B cell (primary cell): Measurements from ENCODE around the gene SMURF2.

Experiments
- CTCF ChIP-seq: fragments of 200-600 bp; IDR thresholded peaks from one replicate; pipeline ENCODE4 v1.8.0; 2022; ENCODE audit warnings: antibody characterized with exemption, mild to moderate bottlenecking
- EZH2 ChIP-seq: IDR thresholded peaks from 2 replicates; pipeline ENCODE4 v1.6.1; 2012; ENCODE audit warnings: borderline replicate concordance, low read depth, mild to moderate bottlenecking, moderate library complexity, low read length; ENCODE audit not compliant: insufficient read depth, poor library complexity, severe bottlenecking

DNA sequence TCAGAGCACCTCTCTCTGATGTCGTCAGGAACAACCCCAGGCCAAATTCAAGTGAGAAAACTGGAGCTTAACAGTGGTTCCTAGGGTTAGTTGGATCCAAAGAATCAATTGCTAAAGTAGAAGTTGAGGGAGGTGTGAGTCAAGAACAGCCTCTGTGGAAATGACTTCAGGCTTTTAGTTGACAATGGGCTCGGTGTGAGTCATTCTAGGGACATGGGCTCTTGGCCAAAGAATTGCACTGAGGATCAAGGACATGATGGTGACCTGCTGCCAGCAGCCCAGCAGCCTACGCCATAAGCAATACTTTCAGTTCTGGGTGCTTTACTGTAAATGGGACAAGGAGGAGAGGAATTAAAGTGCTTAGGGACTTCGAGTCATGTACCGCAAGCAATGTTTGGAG, 32.1 kb upstream of the SMURF2 start:
- TF ChIP-seq CTCF (no peak), EZH2 (no peak)
